Measurements from ENCODE around the gene DNAJC12. TPM values are rescaled to one million over a fixed set of nuclear protein-coding genes. Genes with fewer than 3 reads are reported as not detected.

Gene DNAJC12
- total and polyA plus RNA-seq, 2 of the 8 experiments (the other 6 are each of a cell fraction or from before 2014, with no cell fraction given): 0.86 to 4.2 TPM

DNA sequence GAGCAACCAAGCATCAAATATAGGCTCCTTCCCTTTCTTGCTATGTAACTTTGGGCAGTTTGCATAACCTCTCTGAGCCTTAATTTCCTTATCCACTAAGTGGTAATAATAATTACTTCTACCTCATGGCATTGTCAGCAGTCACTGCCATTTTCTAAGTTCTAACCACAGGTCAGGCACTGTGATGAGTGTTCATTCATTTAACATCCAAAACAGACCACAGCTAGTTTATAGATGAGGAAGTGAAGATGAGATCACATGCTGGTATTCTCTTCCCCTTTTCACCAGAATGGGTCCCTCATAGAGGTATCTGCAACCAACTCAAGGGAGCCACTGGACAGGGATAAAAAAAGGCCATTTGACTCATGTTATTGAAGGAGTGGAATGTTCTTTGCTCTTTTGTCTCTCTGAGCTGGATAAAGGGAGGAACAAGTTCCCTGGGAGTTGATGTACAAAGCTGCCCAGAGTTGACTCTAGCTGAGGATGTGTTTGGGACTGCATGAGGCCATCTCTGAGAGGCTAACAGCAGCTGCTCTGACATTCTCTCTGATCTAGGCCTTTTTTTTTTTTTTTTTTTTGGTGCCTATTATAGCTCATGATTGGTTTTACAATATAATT is 65.0 kb downstream of the DNAJC12 start:
- H3K18ac ChIP-seq (ENCODE audit: extremely low read depth, low read length): no peak overlapping the region
- FAIRE-seq (no peak), DNase-seq (ENCODE audit: low read depth in 1 of 2, low spot score in 2 of 2) (no peak)
- no peak overlapping the region; the same call in 1 of the 2 replicates for H2BK15ac ChIP-seq (ENCODE audit: low read length)
- H3K23me2 ChIP-seq (ENCODE audit: low read depth, low read length): no peaks in the 10 kb centered on the region; the same call in 1 of the 2 replicates
- H4K8ac ChIP-seq (ENCODE audit: extremely low read depth, insufficient read depth, low read length): no peak overlapping the region
- ChIA-PET POLR2A (ENCODE audit: partially characterized antibody) (no interaction called here), CTCF (ENCODE audit: partially characterized antibody) (interaction anchor here (0.6 to 2.0 kb wide), 5 partner anchors 12 to 167 kb away, joined by 3 to 16 read pairs (median 4); no protein-coding TSS in a partner anchor)
- H3K9ac ChIP-seq (replicated peaks in 1 of 4; ENCODE audit: extremely low read depth in 1 of 4, low read depth in 3 of 4, low read length in 3 of 4): no peak overlapping the region
- H2AK5ac ChIP-seq (ENCODE audit: low read depth, low read length): no peak overlapping the region
- H3K27ac ChIP-seq (ENCODE audit: low read depth, low read length): no peak overlapping the region
- no peak overlapping the region for H4K91ac ChIP-seq (replicated peaks; ENCODE audit: insufficient read length, low read length)
- H3K14ac ChIP-seq (ENCODE audit: insufficient read length): no peak overlapping the region
- no peak overlapping the region for H2BK5ac ChIP-seq (ENCODE audit: low read depth, low read length)
- H3K4me1 ChIP-seq (replicated peaks in 1 of 4; ENCODE audit: control insufficient read depth in 3 of 4, insufficient read depth in 4 of 4, low read length in 3 of 4): no peaks in the 10 kb centered on the region
- H2BK20ac ChIP-seq (ENCODE audit: low read length): no peak overlapping the region
- no peak overlapping the region for H4K5ac ChIP-seq (ENCODE audit: insufficient read length, low read depth, low read length)
- no peak overlapping the region for H3K4ac ChIP-seq (replicated peaks; ENCODE audit: insufficient read length, low read depth, low read length)
- H2AFZ ChIP-seq (ENCODE audit: low read length): peak overlapping the region; percentile 43; the same call in 1 of the 2 replicates
- H3K79me1 ChIP-seq (ENCODE audit: low read depth, low read length): no peaks in the 10 kb centered on the region
- H3K79me2 ChIP-seq (ENCODE audit: control insufficient read depth in 1 of 2, insufficient read depth in 2 of 2, low read length in 2 of 2): no peaks in the 10 kb centered on the region
- H4K20me1 ChIP-seq (replicated peaks in 1 of 2; ENCODE audit: control insufficient read depth in 1 of 2, insufficient read depth in 2 of 2, low read length in 2 of 2): no peaks in the 10 kb centered on the region
- no peak overlapping the region for H2BK12ac ChIP-seq (ENCODE audit: low read depth, low read length)
- H3K9me3 ChIP-seq (ENCODE audit: insufficient read depth in 2 of 2, low read depth in 1 of 2, low read length in 1 of 2): no peaks in the 10 kb centered on the region
- H3K36me3 ChIP-seq (ENCODE audit: control insufficient read depth in 2 of 4, insufficient read depth in 4 of 4, low read length in 3 of 4): no peaks in the 10 kb centered on the region
- no peaks in the 10 kb centered on the region for H3K27me3 ChIP-seq (replicated peaks in 1 of 4; ENCODE audit: control insufficient read depth in 3 of 4, extremely low read depth in 1 of 4, insufficient read depth in 3 of 4, low read length in 3 of 4)
- no peak overlapping the region for H3K23ac ChIP-seq (ENCODE audit: insufficient read length)
- H3K56ac ChIP-seq (replicated peaks; ENCODE audit: insufficient read length, low read depth, low read length): no peak overlapping the region
- no peak overlapping the region for H3K4me3 ChIP-seq (ENCODE audit: extremely low read depth in 1 of 4, insufficient read depth in 2 of 4, low read depth in 3 of 4, low read length in 4 of 4)
- H3K4me2 ChIP-seq (ENCODE audit: insufficient read depth in 1 of 2, low read depth in 2 of 2, low read length in 2 of 2): no peak overlapping the region
- no peak overlapping the region for H2BK120ac ChIP-seq (replicated peaks; ENCODE audit: low read depth, low read length)
- TF ChIP-seq MAFK (IDR thresholded peaks at IDR 0.05; ENCODE audit: low read depth, low read length) (no peak), SIN3A (conservative IDR thresholded peaks at IDR 0.05 in 1 of 2, IDR thresholded peaks at IDR 0.05 in 1 of 2; ENCODE audit: low read depth in 1 of 2, low read length in 2 of 2) (no peak), PHF8 (conservative IDR thresholded peaks at IDR 0.05; ENCODE audit: low read depth, low read length) (no peak), ASH2L (IDR thresholded peaks at IDR 0.05; ENCODE audit: low read length) (no peak), GTF2F1 (IDR thresholded peaks at IDR 0.05; ENCODE audit: borderline replicate concordance, low read depth, low read length) (no peak), RAD21 (IDR thresholded peaks at IDR 0.05 in 1 of 2, conservative IDR thresholded peaks at IDR 0.05 in 1 of 2; ENCODE audit: low read depth in 2 of 2, low read length in 2 of 2) (no peak), TAF1 (IDR thresholded peaks at IDR 0.05; ENCODE audit: low read depth, low read length) (no peak), HDAC6 (IDR thresholded peaks at IDR 0.05; ENCODE audit: low read depth, low read length) (no peak), SP2 (IDR thresholded peaks at IDR 0.05; ENCODE audit: low read length) (no peak)
- TF ChIP-seq, protein P1, sequence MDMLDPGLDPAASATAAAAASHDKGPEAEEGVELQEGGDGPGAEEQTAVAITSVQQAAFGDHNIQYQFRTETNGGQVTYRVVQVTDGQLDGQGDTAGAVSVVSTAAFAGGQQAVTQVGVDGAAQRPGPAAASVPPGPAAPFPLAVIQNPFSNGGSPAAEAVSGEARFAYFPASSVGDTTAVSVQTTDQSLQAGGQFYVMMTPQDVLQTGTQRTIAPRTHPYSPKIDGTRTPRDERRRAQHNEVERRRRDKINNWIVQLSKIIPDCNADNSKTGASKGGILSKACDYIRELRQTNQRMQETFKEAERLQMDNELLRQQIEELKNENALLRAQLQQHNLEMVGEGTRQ (IDR thresholded peaks at IDR 0.05; ENCODE audit: low read length): no peak
- TF ChIP-seq, protein P2, sequence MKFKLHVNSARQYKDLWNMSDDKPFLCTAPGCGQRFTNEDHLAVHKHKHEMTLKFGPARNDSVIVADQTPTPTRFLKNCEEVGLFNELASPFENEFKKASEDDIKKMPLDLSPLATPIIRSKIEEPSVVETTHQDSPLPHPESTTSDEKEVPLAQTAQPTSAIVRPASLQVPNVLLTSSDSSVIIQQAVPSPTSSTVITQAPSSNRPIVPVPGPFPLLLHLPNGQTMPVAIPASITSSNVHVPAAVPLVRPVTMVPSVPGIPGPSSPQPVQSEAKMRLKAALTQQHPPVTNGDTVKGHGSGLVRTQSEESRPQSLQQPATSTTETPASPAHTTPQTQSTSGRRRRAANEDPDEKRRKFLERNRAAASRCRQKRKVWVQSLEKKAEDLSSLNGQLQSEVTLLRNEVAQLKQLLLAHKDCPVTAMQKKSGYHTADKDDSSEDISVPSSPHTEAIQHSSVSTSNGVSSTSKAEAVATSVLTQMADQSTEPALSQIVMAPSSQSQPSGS (IDR thresholded peaks at IDR 0.05; ENCODE audit: low read length): no peak
